Measurements from ENCODE around the gene PLCG2.

GRCh38 chr16:81784072-81784795 is 5.1 kb downstream of the PLCG2 start:
- TF ChIP-seq, protein P1, sequence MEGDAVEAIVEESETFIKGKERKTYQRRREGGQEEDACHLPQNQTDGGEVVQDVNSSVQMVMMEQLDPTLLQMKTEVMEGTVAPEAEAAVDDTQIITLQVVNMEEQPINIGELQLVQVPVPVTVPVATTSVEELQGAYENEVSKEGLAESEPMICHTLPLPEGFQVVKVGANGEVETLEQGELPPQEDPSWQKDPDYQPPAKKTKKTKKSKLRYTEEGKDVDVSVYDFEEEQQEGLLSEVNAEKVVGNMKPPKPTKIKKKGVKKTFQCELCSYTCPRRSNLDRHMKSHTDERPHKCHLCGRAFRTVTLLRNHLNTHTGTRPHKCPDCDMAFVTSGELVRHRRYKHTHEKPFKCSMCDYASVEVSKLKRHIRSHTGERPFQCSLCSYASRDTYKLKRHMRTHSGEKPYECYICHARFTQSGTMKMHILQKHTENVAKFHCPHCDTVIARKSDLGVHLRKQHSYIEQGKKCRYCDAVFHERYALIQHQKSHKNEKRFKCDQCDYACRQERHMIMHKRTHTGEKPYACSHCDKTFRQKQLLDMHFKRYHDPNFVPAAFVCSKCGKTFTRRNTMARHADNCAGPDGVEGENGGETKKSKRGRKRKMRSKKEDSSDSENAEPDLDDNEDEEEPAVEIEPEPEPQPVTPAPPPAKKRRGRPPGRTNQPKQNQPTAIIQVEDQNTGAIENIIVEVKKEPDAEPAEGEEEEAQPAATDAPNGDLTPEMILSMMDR (conservative IDR thresholded peaks at IDR 0.05; ENCODE audit: low read length), result 0 out of 2 replicates have a peak, but pooled peaks have one; percentile 6
- no peak for TF ChIP-seq EZH2phosphoT487 (IDR thresholded peaks at IDR 0.05; ENCODE audit: borderline replicate concordance, low read depth, low read length)

Data from OCI-LY7 (cell line).